NB4 (cell line): Measurements from ENCODE around the gene CLK1.

ENCODE experiments used
- DNase-seq: peaks from one replicate; pipeline ENCODE4 v3.0.0; 2010; ENCODE audit warnings: low read depth
- H3K4me3 ChIP-seq: one replicate; pipeline ENCODE4 v1.5.1; 2011; ENCODE audit warnings: mild to moderate bottlenecking, low read depth, low read length, moderate library complexity
- MYC ChIP-seq: IDR thresholded peaks from 2 replicates; pipeline ENCODE4 v1.6.1; 2011; ENCODE audit warnings: low read depth, low read length
- POLR2A ChIP-seq: IDR thresholded peaks from 2 replicates; pipeline ENCODE4 v1.6.1; 2011; ENCODE audit warnings: mild to moderate bottlenecking; ENCODE audit not compliant: insufficient read length; ENCODE audit errors: extremely low read depth
- TF ChIP-seq, protein P1 (sequence below): IDR thresholded peaks from 2 replicates; pipeline ENCODE4 v1.6.1; 2011; ENCODE audit warnings: low read depth, low read length
- TF ChIP-seq, protein P2 (sequence below): IDR thresholded peaks from one replicate; pipeline ENCODE4 v1.5.1; 2012; ENCODE audit warnings: low read depth, low read length

The CLK1 gene

DNA sequence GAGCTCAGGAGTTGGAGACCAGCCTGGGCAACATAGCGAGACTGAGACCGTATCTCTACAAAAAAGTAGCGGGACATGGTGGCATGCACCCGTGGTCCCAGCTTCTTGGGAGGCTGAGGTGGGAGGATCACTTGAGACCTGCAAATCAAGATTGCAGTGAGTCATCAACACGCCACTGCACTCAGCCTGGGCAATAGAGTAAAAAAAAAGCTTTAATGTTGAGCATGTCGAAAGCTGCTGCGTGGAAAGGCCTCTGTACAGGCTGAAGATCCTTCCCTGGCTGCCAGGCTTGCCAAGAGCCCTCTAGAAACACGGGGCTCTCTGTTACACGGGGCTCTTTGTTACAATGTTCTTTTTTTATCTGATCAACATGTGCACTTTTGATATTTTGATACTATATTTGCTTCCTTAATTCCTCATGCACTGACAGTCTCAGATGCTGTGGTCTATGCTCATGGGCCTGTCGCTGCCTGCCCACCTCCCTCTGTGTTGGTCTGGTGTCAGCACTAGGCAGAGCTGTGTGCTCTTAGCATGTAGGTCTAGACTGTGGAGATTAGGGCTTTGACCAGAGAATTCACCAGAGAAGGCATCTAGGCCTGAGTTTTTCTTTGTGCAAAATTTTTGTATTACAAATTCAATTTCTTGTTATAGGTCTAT is 18.7 kb downstream of the CLK1 start:
- no peak overlapping the region for H3K4me3 ChIP-seq
- DNase-seq: peak; percentile 32
- TF ChIP-seq, protein P1, sequence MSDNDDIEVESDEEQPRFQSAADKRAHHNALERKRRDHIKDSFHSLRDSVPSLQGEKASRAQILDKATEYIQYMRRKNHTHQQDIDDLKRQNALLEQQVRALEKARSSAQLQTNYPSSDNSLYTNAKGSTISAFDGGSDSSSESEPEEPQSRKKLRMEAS: no peak
- no peak for TF ChIP-seq POLR2A
- no peak for TF ChIP-seq MYC
- TF ChIP-seq, protein P2, sequence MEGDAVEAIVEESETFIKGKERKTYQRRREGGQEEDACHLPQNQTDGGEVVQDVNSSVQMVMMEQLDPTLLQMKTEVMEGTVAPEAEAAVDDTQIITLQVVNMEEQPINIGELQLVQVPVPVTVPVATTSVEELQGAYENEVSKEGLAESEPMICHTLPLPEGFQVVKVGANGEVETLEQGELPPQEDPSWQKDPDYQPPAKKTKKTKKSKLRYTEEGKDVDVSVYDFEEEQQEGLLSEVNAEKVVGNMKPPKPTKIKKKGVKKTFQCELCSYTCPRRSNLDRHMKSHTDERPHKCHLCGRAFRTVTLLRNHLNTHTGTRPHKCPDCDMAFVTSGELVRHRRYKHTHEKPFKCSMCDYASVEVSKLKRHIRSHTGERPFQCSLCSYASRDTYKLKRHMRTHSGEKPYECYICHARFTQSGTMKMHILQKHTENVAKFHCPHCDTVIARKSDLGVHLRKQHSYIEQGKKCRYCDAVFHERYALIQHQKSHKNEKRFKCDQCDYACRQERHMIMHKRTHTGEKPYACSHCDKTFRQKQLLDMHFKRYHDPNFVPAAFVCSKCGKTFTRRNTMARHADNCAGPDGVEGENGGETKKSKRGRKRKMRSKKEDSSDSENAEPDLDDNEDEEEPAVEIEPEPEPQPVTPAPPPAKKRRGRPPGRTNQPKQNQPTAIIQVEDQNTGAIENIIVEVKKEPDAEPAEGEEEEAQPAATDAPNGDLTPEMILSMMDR: no peak

DNA sequence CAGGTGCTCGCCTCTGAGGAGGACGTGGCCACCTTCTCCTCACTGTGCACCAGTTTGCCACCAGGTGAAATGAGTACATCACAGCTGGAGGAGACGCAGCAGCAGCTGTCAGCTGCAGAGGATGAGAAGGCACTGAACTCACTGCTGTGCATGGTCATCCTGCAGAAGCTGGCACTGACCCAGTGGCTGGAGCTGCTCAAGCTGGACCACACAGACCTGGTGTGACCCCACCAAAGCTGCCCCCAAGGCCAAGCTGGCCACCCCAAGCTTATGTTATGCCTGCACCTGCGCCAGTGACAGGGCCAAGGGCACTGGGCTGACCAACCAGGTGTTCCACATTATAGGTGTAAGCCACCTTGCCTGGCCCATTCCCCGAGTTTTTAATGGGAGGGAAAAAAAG is 19.3 kb downstream of the CLK1 start:
- DNase-seq: no peak
- no peak overlapping the region for H3K4me3 ChIP-seq
- TF ChIP-seq, protein P1: no peak
- TF ChIP-seq MYC (no peak), POLR2A (no peak)
- TF ChIP-seq, protein P2: no peak

DNA sequence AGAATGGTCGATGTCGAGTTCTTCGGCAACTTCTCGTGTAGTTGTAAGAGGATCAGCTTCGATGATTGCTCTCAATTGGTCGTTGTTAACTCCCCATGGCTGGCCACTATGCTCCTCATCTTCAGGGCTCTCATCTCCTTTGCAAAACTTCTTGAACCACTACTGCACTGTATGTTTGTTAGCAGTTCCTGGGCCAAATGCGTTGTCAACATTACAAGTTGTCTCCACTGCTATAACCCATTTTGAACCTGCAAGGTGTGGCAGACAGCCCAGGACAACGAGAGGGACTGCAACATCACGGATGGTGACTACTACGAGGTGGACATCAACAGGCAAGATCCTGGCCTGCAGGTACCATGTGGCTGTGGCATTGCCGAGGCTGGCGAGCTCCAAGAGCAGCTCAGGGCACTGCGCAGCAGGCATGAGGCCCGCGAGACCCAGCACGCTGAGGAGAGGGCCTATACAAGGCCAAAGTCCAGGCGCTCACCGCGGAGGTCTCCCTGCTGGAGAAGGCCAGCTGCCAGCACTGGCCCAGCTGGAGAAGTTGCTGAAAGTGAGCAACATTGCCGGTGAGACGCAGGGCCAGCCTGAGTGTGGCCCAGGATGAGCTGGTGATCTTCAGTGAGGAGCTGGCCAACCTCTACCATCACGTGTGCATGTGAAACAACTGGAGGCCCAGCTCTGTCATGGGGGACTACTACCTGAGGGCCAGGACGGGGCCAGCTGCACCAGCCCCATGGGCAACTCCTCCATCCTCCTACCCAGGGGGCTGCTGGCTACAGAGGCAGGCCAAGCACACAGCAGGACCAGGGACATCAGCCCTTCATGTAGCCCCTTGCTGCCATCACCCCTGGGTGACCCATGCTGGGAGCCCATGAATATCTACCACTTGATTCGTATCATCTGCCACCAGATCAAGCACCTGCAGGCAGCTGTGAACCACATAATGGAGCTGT is 20.2 kb downstream of the CLK1 start:
- no peak for DNase-seq
- no peak overlapping the region for H3K4me3 ChIP-seq
- TF ChIP-seq, protein P2: no peak
- no peak for TF ChIP-seq MYC
- TF ChIP-seq, protein P1: no peak
- no peak for TF ChIP-seq POLR2A

DNA sequence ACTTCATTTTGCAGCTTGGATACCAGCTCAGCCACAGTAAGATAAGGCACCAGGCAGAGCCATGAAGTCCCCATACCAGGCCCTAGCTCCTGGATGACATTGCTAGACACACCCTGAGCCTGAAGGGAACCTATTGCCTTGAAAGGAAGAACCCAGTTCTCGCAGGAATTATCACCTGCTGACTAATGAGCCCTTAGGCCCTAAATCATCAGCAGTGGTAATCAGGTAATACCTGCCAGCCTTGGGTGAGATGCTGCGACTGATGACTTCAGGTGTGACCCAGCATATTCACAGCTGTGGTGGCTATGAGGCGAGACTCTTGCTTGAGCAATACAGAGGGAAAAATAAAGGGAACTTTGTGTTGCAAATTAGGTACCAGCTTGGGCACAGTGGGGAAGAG is 24.9 kb downstream of the CLK1 start:
- H3K4me3 ChIP-seq: no peak overlapping the region
- DNase-seq: no peak
- no peak for TF ChIP-seq MYC
- TF ChIP-seq, protein P2: no peak
- TF ChIP-seq POLR2A: no peak
- TF ChIP-seq, protein P1: no peak

DNA sequence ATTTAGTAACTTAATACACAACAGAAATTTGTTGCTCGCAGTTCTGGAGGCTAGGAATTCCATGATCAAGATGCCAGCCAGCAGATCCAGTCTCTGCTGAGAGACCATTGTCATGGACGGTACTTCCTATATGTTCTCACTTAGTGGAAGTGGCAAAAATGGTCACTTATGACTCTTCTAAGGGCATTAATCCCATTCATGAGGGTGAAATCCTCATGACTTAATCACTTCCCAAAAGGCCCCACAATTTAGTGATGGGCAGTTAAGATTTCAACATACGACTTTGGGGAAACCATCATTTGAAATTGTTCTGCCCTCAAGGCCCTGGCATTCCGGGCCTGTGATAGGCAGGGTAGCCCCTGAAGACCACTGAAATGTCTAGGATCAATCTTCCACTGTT is 29.8 kb downstream of the CLK1 start:
- DNase-seq: no peak
- TF ChIP-seq MYC (no peak), POLR2A (no peak)
- TF ChIP-seq, protein P1: no peak
- TF ChIP-seq, protein P2: no peak
- no peak overlapping the region for H3K4me3 ChIP-seq
